Activated CD8-positive, alpha-beta memory T cell treated with anti-CD3 and anti-CD28 coated beads, Interleukin-2, amount 50 U/mL, for 24 hours (primary cell): Measurements from ENCODE around the gene ADSS1.

Experiments used
- DNase-seq: peaks from one replicate; pipeline ENCODE4 v3.0.0-alpha.2; 2020; ENCODE audit errors: extremely low read depth

The ADSS1 gene

DNA sequence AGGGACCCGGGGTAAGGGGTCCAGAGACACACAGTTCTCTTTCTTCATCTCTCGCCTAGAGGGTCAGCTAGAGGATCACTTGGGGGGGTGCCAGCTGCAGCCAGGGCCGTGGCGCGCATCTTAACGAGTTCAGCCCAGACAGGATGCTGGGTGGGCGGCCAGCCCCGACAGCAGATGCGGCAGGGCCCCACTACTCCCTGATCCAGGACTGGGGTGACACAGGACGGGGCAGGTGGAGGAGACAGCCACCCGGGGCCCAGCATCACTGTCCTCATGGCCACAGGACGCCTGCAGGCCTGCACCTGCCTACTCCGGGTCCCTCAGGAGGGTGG is 58.7 kb downstream of the ADSS1 start:
- no peak for DNase-seq

DNA sequence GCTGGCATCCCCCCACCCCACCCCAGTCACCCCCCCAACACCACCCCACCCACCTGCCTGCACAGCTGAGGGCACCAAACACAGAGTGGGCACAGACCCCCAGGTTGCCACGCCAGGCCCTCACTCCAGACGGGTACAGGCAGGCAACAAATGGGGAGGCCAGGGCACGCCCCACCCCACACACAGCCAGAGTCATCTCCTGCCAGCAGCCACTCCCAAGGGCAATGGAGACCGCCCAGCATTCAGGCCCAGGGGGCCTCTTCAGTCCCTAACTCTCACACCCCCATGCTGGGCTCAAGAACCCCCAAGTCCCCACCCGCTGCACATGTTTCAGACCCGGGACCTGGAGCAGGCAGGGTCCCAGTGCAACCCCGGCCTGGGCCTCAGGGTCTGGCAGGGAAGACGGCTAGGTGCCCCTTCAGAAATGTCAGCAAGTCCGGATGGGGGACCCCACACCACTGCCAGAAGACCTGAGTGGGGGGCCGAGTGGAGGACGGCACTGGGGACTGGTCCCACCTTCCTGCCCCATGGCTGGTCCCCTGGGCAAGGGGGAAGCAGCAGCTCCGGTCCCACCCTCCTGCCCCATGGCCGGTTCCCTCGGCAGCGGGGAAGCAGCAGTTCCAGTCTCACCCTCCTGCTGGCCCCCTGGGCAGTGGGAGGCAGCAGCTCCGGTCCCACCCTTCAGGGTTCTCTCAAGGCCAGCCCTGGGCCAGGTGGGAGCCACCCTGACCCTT is 59.6 kb downstream of the ADSS1 start:
- DNase-seq = no peak

DNA sequence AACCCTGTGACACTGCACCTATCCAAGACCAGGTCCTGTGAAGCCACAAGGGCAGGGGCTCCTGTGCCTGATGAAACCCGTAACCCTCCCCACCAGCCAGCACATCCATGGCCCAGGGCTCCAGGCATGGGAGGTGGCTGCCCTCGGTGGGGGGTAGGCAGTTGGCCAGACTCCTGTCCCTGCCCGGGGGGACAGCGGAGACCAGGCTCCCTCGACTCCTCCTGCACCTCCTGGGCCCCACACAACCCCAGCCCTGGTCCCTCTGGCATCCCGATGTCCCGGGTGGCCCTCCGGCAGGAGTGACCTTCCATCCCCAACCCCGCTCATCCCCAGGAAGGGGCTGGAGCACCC is 60.2 kb downstream of the ADSS1 start:
- DNase-seq = no peak

DNA sequence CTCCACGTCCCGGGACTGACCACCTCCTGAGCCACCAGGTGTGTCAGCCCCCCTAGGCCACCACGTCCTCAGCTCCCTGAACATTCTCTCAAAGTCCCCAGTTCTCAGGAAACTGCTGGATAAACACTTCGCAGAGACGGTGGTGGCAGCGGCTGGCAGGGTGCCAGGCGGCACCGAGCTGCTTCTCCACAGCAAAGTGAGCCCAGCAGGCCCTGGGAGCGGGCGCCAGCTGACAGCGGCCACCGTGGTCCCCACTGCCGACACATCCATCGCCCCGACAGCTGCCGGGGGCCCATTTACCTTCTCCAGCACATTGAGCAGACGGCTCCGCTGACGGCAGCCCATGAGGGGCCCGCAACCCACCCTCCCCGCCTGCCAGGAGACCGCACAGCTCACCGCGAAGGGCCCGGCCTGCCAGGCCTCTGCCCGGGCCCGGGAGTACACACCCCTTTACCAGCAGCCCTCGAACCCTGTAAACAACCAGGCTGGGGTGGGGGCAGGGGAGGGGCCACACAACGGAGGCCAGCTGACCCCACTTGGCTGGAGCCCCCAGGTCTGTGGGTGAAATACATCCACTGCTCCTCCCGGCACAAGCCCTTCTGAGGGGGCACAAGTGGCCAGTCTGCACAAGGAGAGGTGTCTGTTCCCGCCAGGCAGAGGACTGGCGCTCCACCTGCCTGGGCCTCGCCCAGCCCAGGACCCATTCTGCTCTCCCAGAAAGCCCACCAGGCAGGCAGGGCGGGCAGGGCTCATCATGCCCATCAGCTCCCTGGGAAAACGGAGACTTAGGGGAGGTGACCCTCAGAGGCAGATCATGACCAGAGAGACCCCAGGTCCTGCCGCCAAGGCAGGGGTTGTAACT is 61.0 kb downstream of the ADSS1 start:
- no peak for DNase-seq

DNA sequence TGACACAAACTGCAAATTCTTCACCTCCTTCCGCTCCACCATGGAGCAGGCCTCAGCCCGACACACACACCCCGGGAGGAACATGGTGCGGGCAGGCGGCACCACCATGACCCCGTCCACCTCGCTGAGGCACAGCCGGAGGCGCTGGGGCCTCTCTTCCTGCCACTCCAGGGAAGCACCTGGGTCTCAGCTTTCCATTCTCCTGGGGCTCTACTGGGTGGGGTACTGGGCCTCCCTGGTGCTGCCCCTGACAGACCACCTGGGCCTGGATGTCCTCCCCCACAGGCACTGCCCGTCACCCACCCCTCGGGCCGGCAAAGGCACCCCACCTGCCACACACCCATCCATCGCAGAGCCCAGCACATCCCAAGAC is 61.7 kb downstream of the ADSS1 start:
- DNase-seq = no peak

DNA sequence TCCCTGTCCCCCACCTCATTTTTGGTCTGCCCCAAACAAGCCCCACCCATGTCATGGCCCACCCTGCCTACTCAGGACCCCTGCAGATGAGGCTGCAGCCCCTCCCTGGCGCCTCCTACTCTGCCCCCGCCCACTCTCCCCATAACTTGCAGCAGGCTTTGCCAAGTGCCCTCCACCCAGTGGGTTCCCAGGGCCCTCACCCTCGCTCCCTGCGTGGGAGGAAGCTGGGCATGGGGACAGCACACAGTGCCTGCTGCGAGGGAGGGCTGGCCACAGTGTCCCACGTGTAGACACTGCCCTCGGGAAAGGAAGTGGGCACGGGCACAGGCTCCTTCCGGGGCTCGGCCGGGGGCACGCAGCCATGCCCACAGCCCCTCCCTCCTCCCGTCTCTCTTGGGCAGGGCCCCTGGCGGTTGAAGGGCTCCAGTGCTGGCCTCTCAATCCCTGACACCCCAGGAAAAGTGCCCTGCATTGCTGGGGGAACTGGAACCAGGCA is 62.1 kb downstream of the ADSS1 start:
- DNase-seq = no peak

DNA sequence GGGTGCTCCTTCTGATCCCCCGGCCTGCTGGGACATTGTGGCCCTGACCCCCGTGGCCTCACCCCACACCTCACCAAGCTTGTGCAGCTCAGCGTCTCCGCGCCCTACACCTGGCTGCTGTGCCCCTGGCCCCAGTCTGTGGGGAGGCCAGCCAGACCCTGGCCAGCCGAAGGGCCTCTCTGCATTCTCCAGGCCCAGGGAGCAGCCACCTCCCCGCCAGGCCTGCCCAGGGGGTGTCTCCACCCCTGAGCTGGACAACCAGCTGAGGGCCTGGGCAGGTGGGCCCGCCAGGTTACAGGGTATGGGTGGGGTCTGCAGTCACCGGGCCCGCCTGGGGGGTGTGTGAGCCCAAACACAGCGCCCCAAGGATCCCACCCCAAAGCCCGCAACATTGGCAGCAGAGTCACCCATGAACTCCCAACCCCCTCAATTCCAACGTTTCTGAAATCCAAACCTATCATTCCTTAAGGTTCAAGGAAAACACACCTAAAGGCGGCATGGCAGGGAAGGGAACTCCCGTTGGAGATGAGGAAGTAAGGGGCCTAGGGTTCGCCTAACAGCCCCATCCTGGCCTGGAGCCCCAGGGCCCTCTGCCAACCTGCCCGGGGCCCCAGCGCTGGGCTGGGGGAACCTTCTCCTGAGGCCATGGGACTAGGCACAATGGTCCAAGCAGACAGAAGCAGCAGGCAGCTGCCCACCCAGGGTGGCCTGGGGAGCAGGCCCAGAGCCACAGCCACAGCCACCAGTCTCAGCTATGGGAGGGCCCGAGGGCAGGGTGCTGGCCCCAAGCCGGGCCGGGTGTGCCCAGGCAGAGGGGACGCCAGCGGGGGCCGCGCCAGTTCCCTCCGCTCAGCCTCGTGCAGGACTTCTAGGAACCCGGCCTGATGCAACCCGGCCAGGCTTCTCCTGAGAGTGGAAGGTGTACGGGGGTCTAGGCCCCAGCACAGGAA is 63.0 kb downstream of the ADSS1 start:
- DNase-seq = no peak

DNA sequence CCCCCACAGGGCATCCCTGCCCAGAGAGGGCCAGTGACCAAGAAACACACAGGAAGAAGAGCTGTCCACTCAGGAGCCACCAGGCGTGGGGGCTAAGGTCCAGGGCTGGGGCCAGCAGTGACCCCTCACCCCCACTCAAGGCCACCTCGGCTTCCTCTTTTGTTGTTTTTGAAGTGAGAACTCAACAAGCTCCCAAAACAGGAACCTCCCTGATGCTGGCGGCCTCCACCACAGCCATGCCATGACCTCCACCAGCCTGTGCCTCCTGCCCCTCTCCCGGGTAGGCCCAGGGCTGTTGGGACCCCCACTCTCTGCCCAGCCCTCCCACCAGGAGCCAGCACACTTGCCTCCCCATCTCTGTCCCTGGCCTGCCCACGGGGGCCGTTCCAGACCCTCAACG is 63.7 kb downstream of the ADSS1 start:
- DNase-seq = no peak

DNA sequence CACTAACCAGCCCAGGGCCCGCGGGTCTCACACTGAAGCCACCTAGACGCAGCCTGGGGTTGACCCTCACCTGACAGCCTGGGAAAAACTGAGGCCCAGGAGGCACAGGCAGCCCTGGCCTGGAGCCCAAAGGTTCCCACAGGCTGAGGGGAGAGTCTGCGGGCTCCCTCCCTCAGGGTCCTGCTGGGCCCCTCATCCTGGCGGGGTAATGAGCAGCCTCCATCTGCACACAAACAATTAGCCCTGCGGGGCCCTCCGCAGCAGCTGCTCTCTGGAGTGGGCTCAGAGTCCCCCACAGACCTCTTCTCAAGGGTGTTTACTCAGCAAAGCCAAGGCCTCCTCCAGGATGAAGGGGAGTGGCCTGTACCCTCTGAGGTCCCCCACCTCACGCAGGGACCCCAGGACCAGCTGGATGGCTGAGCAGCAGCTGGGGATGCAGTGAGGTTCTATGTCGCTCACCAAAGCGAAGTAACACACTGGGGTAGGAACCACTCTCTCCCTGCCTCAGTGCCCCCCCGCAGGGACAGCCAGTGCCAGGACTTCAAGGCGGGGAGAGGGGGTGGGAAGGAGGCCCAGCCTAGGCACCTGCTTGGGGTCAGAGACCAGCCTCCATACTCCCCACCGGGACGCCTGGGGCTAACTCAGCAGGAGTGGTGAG is 64.3 kb downstream of the ADSS1 start:
- no peak for DNase-seq

DNA sequence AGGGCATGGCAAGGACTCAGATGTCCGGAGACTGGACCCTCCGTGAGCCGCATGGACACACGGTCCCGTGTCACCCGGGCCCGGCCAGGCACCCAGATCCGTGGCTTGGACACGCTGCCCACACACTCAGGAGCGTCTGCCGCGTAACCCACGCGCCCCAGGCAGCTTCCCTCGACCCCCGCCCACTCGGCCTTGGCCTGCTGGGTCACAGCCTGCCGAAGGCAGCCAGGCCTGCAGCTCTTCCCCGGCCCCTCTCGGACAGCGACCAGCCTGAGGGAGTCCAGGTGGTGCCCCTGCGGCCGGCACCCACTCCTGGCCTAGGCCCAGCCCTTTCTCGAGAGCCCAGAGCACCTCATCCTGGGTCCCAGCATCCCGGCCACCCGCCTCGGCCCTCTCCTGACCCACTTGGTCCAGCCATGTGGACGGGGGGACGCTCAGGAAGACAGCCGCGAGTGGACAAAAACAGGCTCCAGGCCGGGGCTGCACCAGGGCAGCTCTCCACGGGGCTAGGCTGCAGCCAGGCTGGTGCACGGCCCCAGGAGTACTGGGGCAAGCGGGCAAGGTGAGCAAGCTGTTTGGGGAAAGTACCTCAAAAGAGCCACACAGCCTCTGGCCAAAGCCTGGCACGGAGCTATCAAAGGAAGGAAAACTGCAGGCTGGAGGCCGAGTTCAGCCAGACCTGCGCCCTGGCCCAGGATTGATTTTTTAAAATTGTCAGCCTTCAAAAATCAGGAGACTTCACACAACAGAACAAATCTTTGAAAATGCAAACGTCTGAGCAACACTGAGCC is 65.0 kb downstream of the ADSS1 start:
- no peak for DNase-seq

DNA sequence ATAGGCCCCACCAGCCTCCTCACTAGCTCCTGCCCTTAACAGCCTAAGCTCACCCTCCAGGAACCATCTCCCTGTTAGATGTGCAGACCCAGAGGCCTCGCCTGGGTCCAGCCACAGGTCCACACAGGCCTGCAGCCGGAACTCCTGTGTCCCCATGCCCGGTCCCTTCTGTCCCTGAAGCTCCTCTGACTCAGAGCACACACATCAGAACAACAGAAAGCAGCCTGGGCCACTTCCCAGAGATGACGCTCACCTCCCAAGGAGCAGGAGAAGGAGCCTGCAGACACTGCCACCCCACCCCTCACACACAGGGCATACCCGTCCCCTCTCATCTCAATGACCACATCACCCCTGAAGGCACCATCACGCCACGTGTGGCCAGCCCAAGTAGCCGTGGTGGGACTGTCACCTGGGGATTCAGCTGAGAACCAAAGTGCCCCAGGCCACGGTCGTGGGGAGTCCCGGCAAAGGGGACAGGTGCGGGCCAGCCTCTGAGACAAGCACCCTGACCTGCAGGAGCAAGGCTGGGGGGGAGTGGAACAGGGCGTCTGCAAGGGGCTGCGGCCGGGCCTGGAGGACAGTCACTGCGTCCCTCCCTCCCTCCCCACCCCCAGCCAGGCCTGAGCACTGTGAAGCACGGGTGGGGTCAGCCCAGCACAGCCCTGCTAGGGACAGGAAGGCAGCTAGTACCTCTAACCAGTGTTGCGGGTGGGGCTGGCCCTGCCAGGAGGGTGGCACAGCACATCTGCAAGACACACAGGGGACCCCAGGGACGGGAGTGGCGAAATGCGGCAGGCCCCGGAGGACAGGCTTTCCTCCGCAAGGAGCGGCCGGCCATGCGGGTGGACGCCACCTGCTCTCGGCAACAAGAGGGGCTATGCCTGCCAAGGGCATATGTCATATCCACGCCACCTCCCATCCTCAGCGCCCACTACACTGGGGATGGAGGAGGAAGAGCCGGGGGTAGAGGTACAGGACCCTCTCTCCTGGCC is 66.0 kb downstream of the ADSS1 start:
- DNase-seq = no peak

DNA sequence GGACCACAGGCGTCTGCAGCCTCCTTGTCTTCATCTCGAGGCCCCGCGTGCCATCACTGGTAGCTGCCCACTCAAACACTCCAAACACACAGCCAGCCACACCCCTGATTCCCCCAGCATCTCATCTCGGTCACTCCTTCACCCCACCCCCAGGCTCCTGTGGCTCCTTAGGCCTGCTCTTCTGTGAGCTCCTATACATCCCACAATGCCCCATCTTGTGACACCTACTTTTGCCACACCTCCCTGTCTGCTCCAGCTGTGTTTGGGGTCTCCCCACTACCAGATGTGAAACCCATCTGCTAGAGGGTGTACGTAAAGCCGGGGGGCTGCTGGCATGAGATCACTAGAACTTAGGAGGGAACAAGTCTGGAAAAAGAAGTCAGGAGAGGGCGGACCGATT is 67.4 kb downstream of the ADSS1 start:
- DNase-seq = no peak

DNA sequence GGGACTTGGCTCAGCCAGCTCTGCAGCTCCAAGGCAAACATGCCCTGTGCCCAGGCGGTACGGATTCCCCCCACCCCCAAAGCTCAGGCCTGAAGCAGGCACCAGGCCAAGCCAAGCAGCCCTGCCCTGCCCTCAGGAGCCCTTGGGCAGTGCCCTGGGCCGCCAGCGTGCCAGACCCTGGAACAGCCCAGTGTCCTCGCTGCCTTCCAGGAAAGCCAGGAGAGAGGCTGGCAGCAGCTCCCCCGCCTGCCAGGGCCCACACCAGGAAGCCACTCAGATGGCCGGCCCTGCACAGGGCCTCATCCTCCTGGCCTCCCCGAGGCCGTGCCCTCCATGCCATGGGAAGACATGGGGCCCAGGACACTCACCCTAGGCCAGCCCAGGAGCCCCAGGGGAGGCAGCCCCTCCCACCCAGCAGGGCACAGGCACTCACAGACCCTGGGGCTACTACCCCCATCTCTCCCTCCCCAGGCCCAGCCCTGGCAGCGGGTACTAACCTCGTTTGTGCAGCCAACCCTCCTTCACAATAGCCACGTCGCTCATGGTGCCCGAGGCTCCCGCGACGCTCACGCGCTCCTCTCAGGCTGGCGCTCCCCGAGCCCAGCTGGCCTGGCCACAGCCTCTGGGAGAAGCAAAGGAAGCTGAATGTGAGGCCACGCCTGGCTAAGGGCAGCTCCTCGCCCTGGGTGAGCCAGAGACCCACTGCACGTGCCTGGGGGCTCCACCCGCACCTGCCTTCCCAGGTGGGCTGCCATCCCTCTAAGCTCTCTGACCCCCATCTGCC is 68.3 kb downstream of the ADSS1 start:
- DNase-seq = no peak

DNA sequence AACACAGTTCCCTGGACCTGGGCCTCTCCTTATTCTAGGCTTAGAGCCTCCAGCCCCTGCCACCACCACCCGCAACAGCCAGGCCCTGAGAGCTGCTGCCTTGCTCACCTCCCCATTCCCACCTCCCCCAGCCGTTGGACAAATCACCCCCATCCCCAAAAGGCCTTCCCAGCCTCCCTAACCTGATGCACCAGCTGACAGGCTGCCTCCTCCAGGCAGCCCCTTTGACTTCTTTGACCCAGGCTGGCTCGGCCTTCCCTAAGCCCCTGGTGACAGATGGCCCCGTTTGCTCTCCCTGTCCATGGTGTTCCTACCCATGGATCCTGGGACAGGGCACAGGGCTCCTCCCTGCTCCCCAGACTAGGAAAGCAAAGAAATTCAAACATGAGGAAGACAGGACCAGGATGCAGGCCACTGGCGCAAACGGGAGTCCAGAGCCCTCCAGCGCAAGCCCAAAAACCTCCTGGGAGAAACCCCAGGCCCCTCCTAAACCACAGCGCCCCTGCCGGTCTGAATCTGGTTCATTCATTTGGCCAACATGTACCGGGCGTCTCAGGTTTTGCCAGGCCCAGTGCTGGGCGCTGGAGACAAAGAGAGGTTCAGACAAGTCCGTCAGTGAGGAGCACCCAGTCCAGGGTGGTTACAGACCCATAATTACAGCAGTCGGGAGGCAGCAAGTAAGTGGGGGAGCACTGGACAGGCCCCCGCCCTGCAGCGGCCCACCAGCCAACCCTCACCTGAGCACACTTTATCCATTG is 69.1 kb downstream of the ADSS1 start:
- no peak for DNase-seq

DNA sequence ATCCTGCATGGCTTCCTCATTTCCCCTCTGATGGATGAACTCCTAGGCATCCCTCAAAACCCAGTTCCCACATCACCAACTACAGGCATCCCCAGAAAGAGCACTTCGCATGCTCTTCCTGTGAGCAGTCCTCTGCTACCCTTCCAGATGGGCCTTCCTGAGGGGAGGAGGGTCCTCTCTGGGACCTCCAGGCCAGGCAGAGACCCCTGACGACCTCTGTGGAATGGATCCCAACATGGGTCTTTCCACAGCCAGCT is 69.6 kb downstream of the ADSS1 start:
- DNase-seq = no peak

DNA sequence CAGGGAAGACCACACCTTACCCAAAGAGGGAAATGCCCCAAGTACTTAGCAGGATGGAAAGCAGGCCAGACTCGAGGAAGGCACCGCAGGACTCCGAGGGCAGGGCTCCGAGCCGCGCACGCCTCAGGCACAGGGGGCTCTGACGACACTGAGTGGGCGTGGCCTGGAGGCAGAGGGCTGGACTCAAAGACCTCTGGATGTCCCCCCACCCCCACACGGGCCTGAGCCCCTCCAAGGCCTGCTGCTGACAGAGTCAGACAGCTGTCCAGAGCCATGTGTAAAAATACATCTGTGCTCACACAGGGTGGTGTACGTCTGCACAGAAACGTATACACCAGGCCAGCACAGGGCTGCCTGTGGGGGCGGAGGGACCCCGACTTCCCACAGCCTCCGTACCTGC is 70.1 kb downstream of the ADSS1 start:
- no peak for DNase-seq

DNA sequence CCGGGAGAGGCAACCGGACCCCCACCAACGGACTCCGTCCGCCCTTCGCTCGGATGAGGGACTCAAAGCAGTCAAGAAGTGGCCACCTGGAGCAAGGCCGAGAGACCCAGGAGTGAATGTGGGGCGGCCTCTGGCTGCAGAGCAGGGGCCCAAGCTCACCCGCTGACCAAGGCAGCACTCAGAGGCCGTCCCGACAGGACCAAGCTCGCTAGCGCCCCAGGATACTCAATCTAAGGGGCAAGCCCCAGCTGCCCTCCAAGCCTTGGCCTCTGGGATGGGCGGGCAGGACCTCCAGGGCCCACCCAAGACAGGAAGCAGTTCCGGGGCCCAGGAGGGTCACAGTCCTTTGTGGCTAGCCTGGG is 70.6 kb downstream of the ADSS1 start:
- DNase-seq = no peak

DNA sequence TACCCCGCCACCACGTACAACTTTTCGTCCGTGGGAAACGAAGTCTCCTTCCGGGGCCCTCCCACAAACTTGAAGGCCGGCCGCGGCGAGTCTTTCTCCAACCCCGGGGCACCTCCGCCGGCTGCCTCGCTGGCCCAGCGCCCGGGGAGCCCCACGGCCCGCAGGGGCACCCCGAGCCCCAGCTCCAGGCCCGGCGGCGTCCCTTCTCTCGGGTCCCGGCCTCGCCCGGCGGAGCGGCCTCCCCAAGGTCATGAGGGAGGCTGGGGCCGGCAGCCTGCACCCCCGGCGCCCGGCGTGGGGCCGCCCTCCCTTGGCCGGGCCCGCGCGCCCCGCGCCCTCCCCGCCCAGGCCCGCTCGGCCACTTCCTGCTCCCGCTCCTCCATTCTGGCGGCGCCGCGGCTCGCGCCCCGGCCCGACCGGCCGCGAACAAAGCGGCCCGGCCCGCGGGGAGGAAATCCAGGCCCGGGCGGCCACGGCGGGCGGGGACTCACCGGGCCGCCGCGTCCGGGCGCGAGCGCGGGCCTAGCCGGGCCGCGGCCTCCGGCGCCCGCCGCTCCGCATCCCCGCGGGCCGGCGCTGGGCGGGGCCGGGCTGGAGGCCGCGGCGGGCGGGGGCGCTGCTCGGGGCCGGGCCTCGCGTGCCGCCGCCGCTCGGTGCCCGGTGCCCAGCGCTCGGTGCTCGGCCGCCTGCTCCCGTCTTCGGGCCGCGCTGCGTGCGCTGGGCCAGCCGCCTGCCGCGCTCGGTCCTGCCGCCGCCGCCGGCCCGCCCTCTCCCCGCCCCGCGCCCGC is 71.2 kb downstream of the ADSS1 start, which contains the start of gene AKT1:
Gene AKT1 (minus strand): TSS at position 756 of the 788 bp plus-strand sequence. CDS start 3,105 bp downstream, outside the sequence.
- DNase-seq = no peak
